Astrocyte of the spinal cord (primary cell): ENCODE results near the gene SPHK2.

Experiments
- DNase-seq: peaks from one replicate; pipeline ENCODE4 v3.0.0; 2011; ENCODE audit warnings: low read depth, low spot score
- H3K4me3 ChIP-seq: 2 replicates; pipeline ENCODE4 v1.5.1; 2011; ENCODE audit warnings: low read depth, mild to moderate bottlenecking, low read length, moderate library complexity
- CTCF ChIP-seq: IDR thresholded peaks from 2 replicates; pipeline ENCODE4 v1.5.1; 2012; ENCODE audit warnings: low read depth, mild to moderate bottlenecking, low read length, inconsistent platforms
- in situ Hi-C: cut with HindIII; loops from 2 replicates; pipeline ENCODE4 v1.10.0; 2017; ENCODE audit warnings: low sequenced_read_pairs

SPHK2 gene

GRCh38 chr19:48616491-48617056 lies 2.7 kb upstream of the SPHK2 start:
- in situ Hi-C loops = no loop called here
- TF ChIP-seq CTCF = no peak
- H3K4me3 ChIP-seq = peak overlapping the region; percentile 95
- no peak for DNase-seq

GRCh38 chr19:48617146-48617937 lies 2.0 kb upstream of the SPHK2 start:
- H3K4me3 ChIP-seq = peak overlapping the region; percentile 95
- no peak for TF ChIP-seq CTCF
- in situ Hi-C loops = no loop called here
- DNase-seq = peak; percentile 30

- no peak for DNase-seq
- no peak for TF ChIP-seq CTCF
- peak overlapping the region; percentile 95 for H3K4me3 ChIP-seq
- in situ Hi-C loops = no loop called here
Observed at GRCh38 chr19:48618278-48618915, 909 bp upstream of the SPHK2 start.

- no peak for TF ChIP-seq CTCF
- in situ Hi-C loops = no loop called here
- DNase-seq = no peak
- H3K4me3 ChIP-seq = peak overlapping the region; percentile 95
Observed at GRCh38 chr19:48619692-48620585, 633 bp downstream of the SPHK2 start.

- H3K4me3 ChIP-seq = peak overlapping the region; percentile 44
- no peak for DNase-seq
- in situ Hi-C loops = no loop called here
- TF ChIP-seq CTCF = no peak
Observed at GRCh38 chr19:48623556-48624066, 4.3 kb downstream of the SPHK2 start.

- peak; percentile 98 for DNase-seq
- in situ Hi-C loops = no loop called here
- H3K4me3 ChIP-seq = peak overlapping the region; percentile 60
- no peak for TF ChIP-seq CTCF
Observed at GRCh38 chr19:48624067-48624594, 4.8 kb downstream of the SPHK2 start.
